SK-N-MC (cell line): ENCODE data around the gene GNAQ.
"Not testable (repeated sequence)": the region's sequence is repeated elsewhere in the genome, so short reads cannot be mapped to it uniquely, and the experiment has no call there.

Experiments
- EZH2 ChIP-seq: fragments of 200-600 bp; sonication (generic); IDR thresholded peaks from one replicate; pipeline ENCODE4 v1.6.1; 2017; ENCODE audit warnings: antibody characterized with exemption
- POLR2AphosphoS5 ChIP-seq: IDR thresholded peaks from 2 replicates; pipeline ENCODE4 v1.6.1; 2012; ENCODE audit warnings: mild to moderate bottlenecking, low read depth, low read length, borderline replicate concordance

- not testable (repeated sequence) for TF ChIP-seq EZH2, POLR2AphosphoS5
Measured at GRCh38 chr9:77687737-77688136, 343.9 kb downstream of the GNAQ start.
